CD4-positive, alpha-beta T cell (primary cell): ENCODE data around the gene GANC. TPM values are rescaled to one million over a fixed set of nuclear protein-coding genes. Genes with fewer than 3 reads are reported as not detected.
"Not testable (repeated sequence)": the region's sequence is repeated elsewhere in the genome, so short reads cannot be mapped to it uniquely, and the experiment has no call there.

ENCODE experiments used
- ATAC-seq: fragments of 200-7000 bp; cut with Tn5 transposase; one replicate; pipeline ENCODE4 v1.10.0; 2022; ENCODE audit warnings: mild to moderate bottlenecking; ENCODE audit not compliant: poor library complexity
- CTCF ChIA-PET: fragments of 350-600 bp; sonication (Branson Sonifier 250); formaldehyde crosslinking; loops from one replicate; lab custom pipeline; 2021; ENCODE audit warnings: antibody characterized with exemption, inconsistent platforms; lab: Charles Lee
- POLR2A ChIA-PET: fragments of 350-600 bp; sonication (Branson Sonifier 250); formaldehyde crosslinking; loops from one replicate; lab custom pipeline; 2021; ENCODE audit warnings: antibody characterized with exemption, inconsistent platforms; lab: Charles Lee
- DNase-seq, 14 experiments: peaks; one replicate each; pipeline ENCODE4 v3.0.0-alpha.2; 2013 to 2020; ENCODE audit warnings: mixed read lengths in 2 of 14
- H3K27ac ChIP-seq, 2 donors: one replicate each; pipeline versions ENCODE4 v1.5.1 to v1.7.0; 2013; ENCODE audit warnings: low read length in 2 of 2, low read depth in 1 of 2, mild to moderate bottlenecking in 1 of 2
- H3K27me3 ChIP-seq, 2 experiments: 1 replicate in 1 of 2; 2 replicates in 1 of 2; pipeline versions ENCODE4 v1.6.1 to v1.7.0; 2013; ENCODE audit warnings: low read length in 2 of 2, control low read depth in 1 of 2, mild to moderate bottlenecking in 1 of 2, moderate library complexity in 1 of 2; ENCODE audit not compliant: insufficient read depth in 2 of 2, control insufficient read depth in 1 of 2
- H3K36me3 ChIP-seq: one replicate; pipeline ENCODE4 v1.6.1; 2013; ENCODE audit warnings: low read length, control low read depth; ENCODE audit not compliant: insufficient read depth
- H3K4me1 ChIP-seq: one replicate; pipeline ENCODE4 v1.6.1; 2013; ENCODE audit warnings: low read length, control low read depth; ENCODE audit not compliant: insufficient read depth
- H3K4me3 ChIP-seq: one replicate; pipeline ENCODE4 v1.5.1; 2013; ENCODE audit warnings: mild to moderate bottlenecking, low read length, moderate library complexity
- H3K9me3 ChIP-seq, 2 experiments: 1 replicate in 1 of 2; 2 replicates in 1 of 2; pipeline versions ENCODE4 v1.6.1 to v1.7.0; 2013; ENCODE audit warnings: low read length in 2 of 2, mild to moderate bottlenecking in 2 of 2, control low read depth in 1 of 2, moderate library complexity in 1 of 2; ENCODE audit not compliant: control insufficient read depth in 1 of 2, insufficient read depth in 1 of 2
- H3K27ac Mint-ChIP-seq: one replicate; pipeline ENCODE4 v1.8.0; 2020; ENCODE audit warnings: mixed read lengths
- H3K27me3 Mint-ChIP-seq: one replicate; pipeline ENCODE4 v1.8.0; 2021; ENCODE audit warnings: mixed read lengths
- H3K36me3 Mint-ChIP-seq: one replicate; pipeline ENCODE4 v1.8.0; 2021; ENCODE audit warnings: low read depth, mixed read lengths
- H3K4me1 Mint-ChIP-seq: one replicate; pipeline ENCODE4 v1.8.0; 2021; ENCODE audit warnings: low read depth, mixed read lengths
- H3K4me3 Mint-ChIP-seq: one replicate; pipeline ENCODE4 v1.8.0; 2020; ENCODE audit warnings: mild to moderate bottlenecking, mixed read lengths
- H3K9me3 Mint-ChIP-seq: one replicate; pipeline ENCODE4 v1.8.0; 2020; ENCODE audit warnings: mixed read lengths
- CTCF ChIP-seq: fragments of 200-600 bp; IDR thresholded peaks from one replicate; pipeline ENCODE4 v1.8.0; 2022; ENCODE audit warnings: antibody characterized with exemption, mild to moderate bottlenecking
- intact Hi-C, 2 experiments: fragments of 100-400 bp; cut with DNase I in 1 of 2; cut with micrococcal nuclease in 1 of 2; formaldehyde crosslinking; loops; one replicate each; pipeline versions ENCODE4 v1.15.1 to v1.9.0; 2023 to 2025; cut with DNase I, micrococcal nuclease
- total RNA-seq, 174 experiments: library from RNA in 2 of 174; stranded (reverse) in 2 of 174; gene quantifications; one replicate each; pipeline ENCODE4 v1.2.3 and lab custom pipeline; 2021 to 2026

The GANC gene
- total RNA-seq, 2 experiments from 2014 or later: 22.3 to 23.9 TPM

GRCh38 chr15:42313463-42313862 lies 40.5 kb downstream of the GANC start:
- CTCF ChIA-PET: no interaction called here
- Histone ChIP-seq H3K4me3 (no peak overlapping the region), H3K4me1 (no peaks in the 10 kb centered on the region), H3K36me3 (peaks cover 19% of the 10 kb centered on the region), H3K27ac (no peak overlapping the region), H3K9me3 (no peaks in the 10 kb centered on the region), H3K27me3 (no peaks in the 10 kb centered on the region)
- Mint-ChIP-seq H3K9me3 (no peaks in the 10 kb centered on the region), H3K27ac (no peak overlapping the region), H3K36me3 (peaks cover 58% of the 10 kb centered on the region), H3K4me1 (no peaks in the 10 kb centered on the region), H3K4me3 (no peak overlapping the region), H3K27me3 (no peaks in the 10 kb centered on the region)
- ATAC-seq: no peak
- intact Hi-C loops: no loop called here
- POLR2A ChIA-PET: no interaction called here
- no peak for TF ChIP-seq CTCF
- DNase-seq: no peak

GRCh38 chr15:42314818-42315217 lies 41.8 kb downstream of the GANC start:
- no peak overlapping the region for H3K27ac ChIP-seq
- Mint-ChIP-seq H3K4me3 (no peak overlapping the region), H3K27ac (no peak overlapping the region), H3K9me3 (no peaks in the 10 kb centered on the region), H3K36me3 (peaks cover 55% of the 10 kb centered on the region), H3K4me1 (no peaks in the 10 kb centered on the region), H3K27me3 (no peaks in the 10 kb centered on the region)
- TF ChIP-seq CTCF: no peak
- no peaks in the 10 kb centered on the region for H3K9me3 ChIP-seq
- intact Hi-C loops: no loop called here
- ChIA-PET CTCF (no interaction called here), POLR2A (no interaction called here)
- ATAC-seq: no peak
- no peaks in the 10 kb centered on the region for H3K4me1 ChIP-seq
- peaks cover 15% of the 10 kb centered on the region for H3K36me3 ChIP-seq
- no peak overlapping the region for H3K4me3 ChIP-seq
- no peaks in the 10 kb centered on the region for H3K27me3 ChIP-seq
- no peak for DNase-seq

GRCh38 chr15:42315521-42315920 lies 42.5 kb downstream of the GANC start:
- Mint-ChIP-seq H3K36me3 (peaks cover 48% of the 10 kb centered on the region), H3K9me3 (no peaks in the 10 kb centered on the region), H3K27me3 (no peaks in the 10 kb centered on the region), H3K4me3 (no peak overlapping the region), H3K4me1 (no peaks in the 10 kb centered on the region), H3K27ac (no peak overlapping the region)
- Histone ChIP-seq H3K27me3 (no peaks in the 10 kb centered on the region), H3K4me3 (no peak overlapping the region), H3K36me3 (peaks cover 8% of the 10 kb centered on the region), H3K27ac (no peak overlapping the region), H3K9me3 (no peaks in the 10 kb centered on the region), H3K4me1 (no peaks in the 10 kb centered on the region)
- ATAC-seq (no peak), DNase-seq (no peak)
- intact Hi-C loops: no loop called here
- TF ChIP-seq CTCF: no peak
- ChIA-PET POLR2A (no interaction called here), CTCF (no interaction called here)

GRCh38 chr15:42316282-42316805 lies 43.3 kb downstream of the GANC start:
- POLR2A ChIA-PET, H3K9me3 Mint-ChIP-seq, ATAC-seq, H3K4me3 ChIP-seq, H3K4me1 Mint-ChIP-seq, H3K9me3 ChIP-seq, CTCF ChIA-PET, H3K27me3 Mint-ChIP-seq, H3K4me1 ChIP-seq, H3K27ac ChIP-seq, H3K36me3 ChIP-seq, H3K4me3 Mint-ChIP-seq, H3K27ac Mint-ChIP-seq, DNase-seq, H3K27me3 ChIP-seq, intact Hi-C loops: not testable (repeated sequence)
- peaks cover 44% of the 10 kb centered on the region for H3K36me3 Mint-ChIP-seq
